Fibroblast of lung (primary cell): ENCODE data around the gene FUOM. TPM values are rescaled to one million over a fixed set of nuclear protein-coding genes. Genes with fewer than 3 reads are reported as not detected.

ENCODE experiments used
- DNase-seq, 2 donors: peaks; one replicate each; pipeline versions ENCODE4 v3.0.0 to v3.0.0-alpha.2; 2010; ENCODE audit warnings: low read depth in 2 of 2
- H2AFZ ChIP-seq: 2 replicates; pipeline ENCODE4 v1.5.1; 2012; ENCODE audit warnings: low read length, control low read depth, inconsistent platforms
- H3K27ac ChIP-seq: 2 replicates; pipeline ENCODE4 v1.5.1; 2011; ENCODE audit warnings: low read length, control low read depth; ENCODE audit not compliant: insufficient read depth
- H3K27me3 ChIP-seq: 2 replicates; pipeline ENCODE4 v1.5.1; 2011; ENCODE audit warnings: mild to moderate bottlenecking, low read length; ENCODE audit not compliant: control insufficient read depth, insufficient read depth
- H3K36me3 ChIP-seq: 2 replicates; pipeline ENCODE4 v1.5.1; 2011; ENCODE audit warnings: low read length; ENCODE audit not compliant: control insufficient read depth, insufficient read depth
- H3K4me1 ChIP-seq: 2 replicates; pipeline ENCODE4 v1.5.1; 2011; ENCODE audit warnings: low read length; ENCODE audit not compliant: control insufficient read depth, insufficient read depth; ENCODE audit errors: extremely low read depth
- H3K4me2 ChIP-seq: 2 replicates; pipeline ENCODE4 v1.5.1; 2011; ENCODE audit warnings: low read length, control low read depth; ENCODE audit not compliant: insufficient read depth; ENCODE audit errors: extremely low read depth
- H3K4me3 ChIP-seq, 4 experiments: fragments of 200-600 bp in 1 of 4; sonication (generic) in 1 of 4; replicated peaks in 1 of 4; 2 replicates each; pipeline ENCODE4 v1.5.1; 2011 to 2016; ENCODE audit warnings: low read length in 4 of 4, low read depth in 3 of 4, mild to moderate bottlenecking in 3 of 4, control low read depth in 2 of 4, inconsistent platforms in 1 of 4, mixed read lengths in 1 of 4; ENCODE audit not compliant: insufficient read depth in 1 of 4; ENCODE audit errors: control extremely low read depth in 1 of 4
- H3K79me2 ChIP-seq: 2 replicates; pipeline ENCODE4 v1.5.1; 2012; ENCODE audit warnings: mild to moderate bottlenecking, low read length, inconsistent platforms; ENCODE audit not compliant: control insufficient read depth, insufficient read depth
- H3K9ac ChIP-seq: 2 replicates; pipeline ENCODE4 v1.5.1; 2011; ENCODE audit warnings: mild to moderate bottlenecking, low read length, control low read depth; ENCODE audit not compliant: insufficient read depth
- H3K9me3 ChIP-seq: 2 replicates; pipeline ENCODE4 v1.5.1; 2012; ENCODE audit warnings: low read depth, low read length; ENCODE audit not compliant: control insufficient read depth, insufficient read depth
- H4K20me1 ChIP-seq: 2 replicates; pipeline ENCODE4 v1.5.1; 2011; ENCODE audit warnings: low read length; ENCODE audit not compliant: control insufficient read depth, insufficient read depth; ENCODE audit errors: extremely low read depth
- EZH2 ChIP-seq: IDR thresholded peaks from 2 replicates; pipeline ENCODE4 v1.5.1; 2012; ENCODE audit warnings: low read length, control low read depth, mild to moderate bottlenecking; ENCODE audit errors: missing control alignments
- polyA plus RNA-seq, 2 donors: library from polyadenylated mRNA; depleted of rRNA in 1 of 2; stranded (reverse) in 1 of 2; unstranded in 1 of 2; fragments of >200 nt; gene quantifications; 2 replicates each; pipeline ENCODE4 v1.2.1, GENCODE V29; 2011 to 2012; ENCODE audit warnings: missing spikeins in 1 of 2
- total RNA-seq: library from RNA; depleted of rRNA; stranded (reverse); fragments of >200 nt; gene quantifications from 2 replicates; pipeline ENCODE4 v1.2.1, GENCODE V29; 2014
- TF ChIP-seq, protein P1 (sequence below), 2 donors: IDR thresholded peaks in 1 of 2; conservative IDR thresholded peaks in 1 of 2; 1 replicate in 1 of 2; 2 replicates in 1 of 2; pipeline ENCODE4 v1.5.1; 2011 to 2012; ENCODE audit warnings: low read length in 2 of 2, control low read depth in 1 of 2, inconsistent platforms in 1 of 2, low read depth in 1 of 2, mild to moderate bottlenecking in 1 of 2

FUOM gene
- total and polyA plus RNA-seq, 2 donors (not counting 1 experiment from before 2014, with no cell fraction given): 14.2 to 15.0 TPM

DNA sequence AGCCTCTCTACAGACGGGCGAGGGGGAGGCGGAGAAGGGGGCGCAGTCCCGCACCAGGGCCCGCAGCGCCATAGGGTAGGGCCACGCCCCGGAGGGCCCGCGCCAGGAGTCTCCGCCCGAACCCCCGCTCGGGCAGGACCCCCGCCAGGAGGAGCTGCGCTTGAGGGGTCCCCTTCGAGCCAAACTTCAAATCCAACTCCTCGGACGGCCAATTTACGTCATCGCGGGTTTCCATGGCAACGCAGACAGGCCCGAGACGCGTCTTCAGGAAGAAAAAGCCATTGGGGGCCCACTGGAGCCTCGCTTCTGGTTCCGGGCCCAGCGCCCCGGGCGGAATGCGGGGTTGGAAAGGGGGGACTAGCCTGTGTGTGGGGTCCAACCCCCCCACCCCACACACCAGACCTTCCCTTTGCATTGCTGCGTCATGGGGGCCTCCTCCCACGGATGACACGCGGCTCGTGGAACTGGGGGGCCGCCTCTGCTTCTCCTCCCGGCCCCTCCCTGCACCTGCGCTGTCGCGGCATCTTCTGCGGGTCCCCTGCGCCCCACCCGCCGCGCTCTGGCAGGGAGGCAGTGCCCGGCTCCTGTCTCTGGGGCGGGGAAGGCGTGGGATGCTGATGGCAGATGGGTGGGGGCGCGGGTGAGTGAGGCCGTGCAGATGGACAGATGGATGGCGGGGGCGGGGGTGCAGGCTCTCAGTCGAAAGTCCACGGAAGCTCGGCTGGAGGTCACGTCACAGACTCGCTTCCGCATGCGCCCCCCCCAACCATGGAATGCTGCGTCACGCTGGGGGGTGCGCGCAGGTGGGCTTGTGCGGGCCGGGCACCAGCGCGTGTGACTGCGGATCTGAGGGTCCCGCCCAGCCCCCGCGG is 22.3 kb downstream of the FUOM start:
- TF ChIP-seq EZH2: no peak
- TF ChIP-seq, protein P1, sequence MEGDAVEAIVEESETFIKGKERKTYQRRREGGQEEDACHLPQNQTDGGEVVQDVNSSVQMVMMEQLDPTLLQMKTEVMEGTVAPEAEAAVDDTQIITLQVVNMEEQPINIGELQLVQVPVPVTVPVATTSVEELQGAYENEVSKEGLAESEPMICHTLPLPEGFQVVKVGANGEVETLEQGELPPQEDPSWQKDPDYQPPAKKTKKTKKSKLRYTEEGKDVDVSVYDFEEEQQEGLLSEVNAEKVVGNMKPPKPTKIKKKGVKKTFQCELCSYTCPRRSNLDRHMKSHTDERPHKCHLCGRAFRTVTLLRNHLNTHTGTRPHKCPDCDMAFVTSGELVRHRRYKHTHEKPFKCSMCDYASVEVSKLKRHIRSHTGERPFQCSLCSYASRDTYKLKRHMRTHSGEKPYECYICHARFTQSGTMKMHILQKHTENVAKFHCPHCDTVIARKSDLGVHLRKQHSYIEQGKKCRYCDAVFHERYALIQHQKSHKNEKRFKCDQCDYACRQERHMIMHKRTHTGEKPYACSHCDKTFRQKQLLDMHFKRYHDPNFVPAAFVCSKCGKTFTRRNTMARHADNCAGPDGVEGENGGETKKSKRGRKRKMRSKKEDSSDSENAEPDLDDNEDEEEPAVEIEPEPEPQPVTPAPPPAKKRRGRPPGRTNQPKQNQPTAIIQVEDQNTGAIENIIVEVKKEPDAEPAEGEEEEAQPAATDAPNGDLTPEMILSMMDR (conservative IDR thresholded peaks at IDR 0.05 in 1 of 2, IDR thresholded peaks at IDR 0.05 in 1 of 2; ENCODE audit: low read depth in 1 of 2, low read length in 2 of 2): no peak
- H2AFZ ChIP-seq: no peak overlapping the region
- peak overlapping the region; percentile 26 to 49 (median 37) for H3K4me3 ChIP-seq
- peak overlapping the region; percentile 64 for H3K4me2 ChIP-seq
- DNase-seq: peak; percentile 47 to 69
- H3K9ac ChIP-seq: peak overlapping the region; percentile 37
- peaks cover 37% of the 10 kb centered on the region for H3K27me3 ChIP-seq
- H3K79me2 ChIP-seq: no peaks in the 10 kb centered on the region
- H3K9me3 ChIP-seq: no peaks in the 10 kb centered on the region
- H4K20me1 ChIP-seq: no peaks in the 10 kb centered on the region
- H3K36me3 ChIP-seq: no peaks in the 10 kb centered on the region
- no peak overlapping the region for H3K27ac ChIP-seq
- H3K4me1 ChIP-seq: no peaks in the 10 kb centered on the region

DNA sequence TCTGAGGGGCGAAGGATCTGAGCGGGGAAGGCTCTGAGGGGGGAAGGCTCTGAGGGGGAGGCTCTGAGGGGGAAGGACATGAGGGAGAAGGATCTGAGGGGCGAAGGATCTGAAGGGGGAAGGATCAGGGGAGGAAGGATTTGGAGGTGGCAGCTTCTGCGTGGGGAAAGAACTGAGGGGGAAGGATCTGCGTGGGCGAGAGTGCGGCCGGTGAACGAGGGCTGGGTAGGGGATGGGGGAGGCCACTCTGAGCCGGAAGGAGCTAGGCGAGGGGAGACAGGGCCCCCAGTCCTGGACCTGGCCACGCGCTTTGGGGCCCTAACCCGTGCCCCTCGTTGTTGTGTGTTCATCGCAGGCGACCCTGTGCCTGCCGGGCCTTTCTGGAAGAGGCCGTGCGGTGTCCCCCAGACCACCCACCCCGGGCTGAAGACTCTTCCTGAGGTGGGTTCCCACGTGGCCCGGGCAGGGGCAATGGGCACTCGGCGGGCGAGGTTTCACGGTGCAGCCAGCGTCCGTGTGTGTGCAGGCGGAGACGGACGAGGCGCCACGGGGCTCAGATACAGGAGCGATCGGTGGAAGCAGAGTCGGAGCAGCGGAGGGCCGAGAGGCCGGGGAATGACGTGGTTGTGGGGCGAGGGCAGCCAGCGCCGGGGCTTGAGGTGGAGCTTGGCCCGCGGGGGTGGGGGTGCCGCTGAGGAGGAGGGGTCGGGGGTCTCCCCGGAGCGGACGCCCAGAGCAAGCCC is 23.1 kb downstream of the FUOM start:
- H3K27ac ChIP-seq: no peak overlapping the region
- H4K20me1 ChIP-seq: no peaks in the 10 kb centered on the region
- no peak for DNase-seq
- peak overlapping the region; percentile 64 for H3K4me2 ChIP-seq
- peak overlapping the region; percentile 37 for H3K9ac ChIP-seq
- H3K4me3 ChIP-seq: peak overlapping the region in 3 of 4 experiments; percentile 26 to 49 (median 35)
- no peak overlapping the region for H2AFZ ChIP-seq
- no peaks in the 10 kb centered on the region for H3K36me3 ChIP-seq
- H3K9me3 ChIP-seq: no peaks in the 10 kb centered on the region
- H3K27me3 ChIP-seq: peaks cover 37% of the 10 kb centered on the region
- no peaks in the 10 kb centered on the region for H3K79me2 ChIP-seq
- TF ChIP-seq EZH2: peak; percentile 7
- TF ChIP-seq, protein P1 (conservative IDR thresholded peaks at IDR 0.05 in 1 of 2, IDR thresholded peaks at IDR 0.05 in 1 of 2; ENCODE audit: low read depth in 1 of 2, low read length in 2 of 2): no peak
- no peaks in the 10 kb centered on the region for H3K4me1 ChIP-seq
